ENCODE results near the gene FSD1L. TPM values are rescaled to one million over a fixed set of nuclear protein-coding genes. Genes with fewer than 3 reads are reported as not detected.

FSD1L gene
- total and polyA plus RNA-seq, 2 experiments from 2014 or later = 8.8 to 10.1 TPM

DNA sequence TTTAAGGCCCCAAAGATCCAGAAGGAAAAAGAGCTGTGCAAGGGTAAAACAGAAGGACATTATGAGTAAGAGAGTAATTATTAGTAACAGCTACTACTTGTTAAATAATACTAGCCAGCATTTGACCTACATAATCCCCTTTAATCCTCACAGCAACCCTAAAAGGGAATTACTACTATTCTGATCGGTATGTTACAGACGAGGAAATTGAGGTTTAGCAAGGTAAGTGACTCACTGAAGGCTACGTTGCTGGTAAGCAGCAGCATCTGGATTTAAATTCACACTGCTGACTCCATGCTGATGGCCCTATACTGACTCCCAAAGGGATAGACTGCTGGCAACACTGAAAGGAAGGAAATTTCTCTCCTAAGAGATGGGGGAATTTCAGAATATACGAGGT is 3.7 kb upstream of the FSD1L start:
- Histone ChIP-seq H3K4me1 (ENCODE audit: low read depth) (peaks cover 17% of the 10 kb centered on the region), H3K9me3 (ENCODE audit: low read depth) (no peaks in the 10 kb centered on the region), H3K36me3 (no peaks in the 10 kb centered on the region), H3K27me3 (no peaks in the 10 kb centered on the region), H3K4me3 (no peak overlapping the region), H3K27ac (no peak overlapping the region)
- no peak for DNase-seq (ENCODE audit: low read depth in 1 of 2, low spot score in 1 of 2)
- TF ChIP-seq, protein P1, sequence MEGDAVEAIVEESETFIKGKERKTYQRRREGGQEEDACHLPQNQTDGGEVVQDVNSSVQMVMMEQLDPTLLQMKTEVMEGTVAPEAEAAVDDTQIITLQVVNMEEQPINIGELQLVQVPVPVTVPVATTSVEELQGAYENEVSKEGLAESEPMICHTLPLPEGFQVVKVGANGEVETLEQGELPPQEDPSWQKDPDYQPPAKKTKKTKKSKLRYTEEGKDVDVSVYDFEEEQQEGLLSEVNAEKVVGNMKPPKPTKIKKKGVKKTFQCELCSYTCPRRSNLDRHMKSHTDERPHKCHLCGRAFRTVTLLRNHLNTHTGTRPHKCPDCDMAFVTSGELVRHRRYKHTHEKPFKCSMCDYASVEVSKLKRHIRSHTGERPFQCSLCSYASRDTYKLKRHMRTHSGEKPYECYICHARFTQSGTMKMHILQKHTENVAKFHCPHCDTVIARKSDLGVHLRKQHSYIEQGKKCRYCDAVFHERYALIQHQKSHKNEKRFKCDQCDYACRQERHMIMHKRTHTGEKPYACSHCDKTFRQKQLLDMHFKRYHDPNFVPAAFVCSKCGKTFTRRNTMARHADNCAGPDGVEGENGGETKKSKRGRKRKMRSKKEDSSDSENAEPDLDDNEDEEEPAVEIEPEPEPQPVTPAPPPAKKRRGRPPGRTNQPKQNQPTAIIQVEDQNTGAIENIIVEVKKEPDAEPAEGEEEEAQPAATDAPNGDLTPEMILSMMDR (IDR thresholded peaks at IDR 0.05; ENCODE audit: low read depth, low read length) = no peak

DNA sequence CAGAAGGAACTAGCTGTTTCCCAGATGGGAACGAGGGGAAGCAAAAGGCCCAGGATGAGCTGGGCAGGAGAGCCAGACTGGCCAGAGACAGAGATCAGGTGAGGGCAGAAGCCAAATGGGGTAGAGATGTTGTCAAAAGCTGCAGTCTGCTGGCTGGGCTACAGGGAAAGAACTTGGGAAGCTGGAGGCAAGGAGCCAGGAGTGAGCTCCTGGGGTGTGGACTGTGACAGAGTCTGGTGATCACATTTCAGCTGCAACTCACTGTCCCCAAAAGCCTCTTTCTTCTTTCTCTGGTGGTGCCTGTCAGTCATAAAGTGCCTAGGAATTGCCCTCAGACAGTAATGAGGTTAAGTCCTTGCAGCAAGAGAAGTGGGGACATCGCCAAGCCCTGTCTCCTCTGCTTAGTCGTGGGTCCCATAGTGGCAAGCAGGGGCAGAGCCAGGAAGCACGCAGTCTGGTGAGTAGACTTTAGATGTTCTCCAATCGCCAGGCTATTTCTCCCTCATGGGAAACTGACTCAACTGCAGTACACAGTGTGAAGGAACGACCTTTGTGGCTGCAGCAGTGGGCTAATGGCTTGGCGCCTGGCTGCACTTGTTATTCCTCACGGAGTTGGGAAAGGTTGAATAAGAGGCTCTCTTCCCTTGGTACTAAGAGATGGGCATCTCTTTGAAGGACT is 2.5 kb upstream of the FSD1L start:
- H3K4me3 ChIP-seq = no peak overlapping the region
- H3K36me3 ChIP-seq = no peaks in the 10 kb centered on the region
- peaks cover 28% of the 10 kb centered on the region for H3K4me1 ChIP-seq (ENCODE audit: low read depth)
- TF ChIP-seq, protein P1 (IDR thresholded peaks at IDR 0.05; ENCODE audit: low read depth, low read length) = no peak
- no peak for DNase-seq (ENCODE audit: low read depth in 1 of 2, low spot score in 1 of 2)
- no peak overlapping the region for H3K27ac ChIP-seq
- H3K9me3 ChIP-seq (ENCODE audit: low read depth) = no peaks in the 10 kb centered on the region
- H3K27me3 ChIP-seq = no peaks in the 10 kb centered on the region

DNA sequence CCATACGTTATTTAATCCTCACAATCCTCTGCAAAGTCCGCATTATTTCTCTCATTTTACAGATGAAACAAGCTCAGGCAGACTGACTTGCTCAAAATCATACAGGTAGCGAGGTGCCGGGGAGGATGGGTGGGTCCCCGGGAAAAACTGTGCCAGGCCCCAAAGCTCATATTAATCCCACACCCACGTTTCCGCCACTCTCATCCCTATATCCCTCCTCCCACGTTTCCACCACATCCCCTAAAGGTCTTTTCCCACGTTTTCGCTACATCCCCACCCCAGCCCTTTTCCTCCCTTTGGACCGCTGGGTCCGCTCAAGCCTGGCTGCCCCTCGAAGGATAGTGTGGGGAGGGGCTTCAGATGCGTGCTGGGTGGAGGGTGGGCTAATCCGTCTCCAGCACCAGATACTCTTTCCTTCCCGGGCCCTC is 434 bp upstream of the FSD1L start:
- no peak for DNase-seq (ENCODE audit: low read depth in 1 of 2, low spot score in 1 of 2)
- Histone ChIP-seq H3K27me3 (no peaks in the 10 kb centered on the region), H3K27ac (peak overlapping the region; percentile 63), H3K36me3 (no peaks in the 10 kb centered on the region), H3K4me1 (ENCODE audit: low read depth) (peaks cover 18% of the 10 kb centered on the region), H3K9me3 (ENCODE audit: low read depth) (no peaks in the 10 kb centered on the region), H3K4me3 (peak overlapping the region; percentile 63)
- TF ChIP-seq, protein P1 (IDR thresholded peaks at IDR 0.05; ENCODE audit: low read depth, low read length) = no peak

DNA sequence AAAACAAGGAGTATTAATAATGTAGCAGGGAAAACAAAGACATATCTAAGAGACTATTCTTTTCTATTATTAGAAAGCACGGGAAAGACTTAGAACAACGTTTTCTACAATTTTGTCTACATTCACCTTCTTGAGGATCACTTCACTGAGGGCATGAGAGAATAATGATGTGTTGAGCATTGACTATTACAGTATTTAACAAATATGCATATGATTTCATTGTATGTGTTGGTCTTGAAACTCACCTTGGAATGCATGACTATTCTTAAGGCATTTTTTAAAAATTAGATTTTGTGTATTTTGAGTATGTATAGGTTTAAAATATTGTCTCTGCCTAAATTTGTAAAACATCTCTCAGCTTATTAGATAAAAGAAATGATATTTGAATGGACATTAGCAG is 1.2 kb downstream of the FSD1L start:
- H3K4me3 ChIP-seq = peak overlapping the region; percentile 63
- TF ChIP-seq, protein P1 (IDR thresholded peaks at IDR 0.05; ENCODE audit: low read depth, low read length) = no peak
- H3K27me3 ChIP-seq = no peaks in the 10 kb centered on the region
- no peak for DNase-seq (ENCODE audit: low read depth in 1 of 2, low spot score in 1 of 2)
- peaks cover 20% of the 10 kb centered on the region for H3K4me1 ChIP-seq (ENCODE audit: low read depth)
- H3K9me3 ChIP-seq (ENCODE audit: low read depth) = no peaks in the 10 kb centered on the region
- no peaks in the 10 kb centered on the region for H3K36me3 ChIP-seq
- H3K27ac ChIP-seq = peak overlapping the region; percentile 89

DNA sequence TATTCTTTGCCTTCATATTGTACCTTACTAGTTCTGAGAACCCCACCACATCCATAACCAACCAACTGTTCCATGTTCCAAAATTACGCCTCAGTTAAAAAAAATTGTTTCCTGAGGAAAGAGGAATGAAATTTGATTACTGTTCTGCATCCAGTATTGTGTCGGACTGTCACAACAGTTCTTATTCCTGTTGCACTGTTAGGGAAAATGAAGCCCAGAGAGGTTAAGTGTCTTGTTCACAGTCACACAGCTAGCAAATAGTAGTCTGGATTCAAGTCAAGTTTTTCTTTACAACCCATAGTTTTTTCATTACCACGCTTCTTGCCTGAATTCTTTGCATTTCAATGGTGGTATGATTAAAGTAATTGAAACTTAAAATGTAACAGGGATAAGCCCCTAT is 4.4 kb downstream of the FSD1L start:
- Histone ChIP-seq H3K27me3 (no peaks in the 10 kb centered on the region), H3K4me1 (ENCODE audit: low read depth) (peaks cover 34% of the 10 kb centered on the region), H3K9me3 (ENCODE audit: low read depth) (no peaks in the 10 kb centered on the region), H3K36me3 (no peaks in the 10 kb centered on the region), H3K27ac (no peak overlapping the region), H3K4me3 (no peak overlapping the region)
- TF ChIP-seq, protein P1 (IDR thresholded peaks at IDR 0.05; ENCODE audit: low read depth, low read length) = no peak
- no peak for DNase-seq (ENCODE audit: low read depth in 1 of 2, low spot score in 1 of 2)

Measured in cardiac muscle cell (in vitro differentiated cells and primary cell).